Glomerular visceral epithelial cell (primary cell): Measurements from ENCODE around the gene DNAJB2.
A peak's percentile ranks its signal among the peaks of the same experiment; 100 is the strongest.

Experiments used
- DNase-seq: peaks from one replicate; pipeline ENCODE4 v3.0.0-alpha.2; 2016; ENCODE audit errors: extremely low spot score

The DNAJB2 gene

DNA sequence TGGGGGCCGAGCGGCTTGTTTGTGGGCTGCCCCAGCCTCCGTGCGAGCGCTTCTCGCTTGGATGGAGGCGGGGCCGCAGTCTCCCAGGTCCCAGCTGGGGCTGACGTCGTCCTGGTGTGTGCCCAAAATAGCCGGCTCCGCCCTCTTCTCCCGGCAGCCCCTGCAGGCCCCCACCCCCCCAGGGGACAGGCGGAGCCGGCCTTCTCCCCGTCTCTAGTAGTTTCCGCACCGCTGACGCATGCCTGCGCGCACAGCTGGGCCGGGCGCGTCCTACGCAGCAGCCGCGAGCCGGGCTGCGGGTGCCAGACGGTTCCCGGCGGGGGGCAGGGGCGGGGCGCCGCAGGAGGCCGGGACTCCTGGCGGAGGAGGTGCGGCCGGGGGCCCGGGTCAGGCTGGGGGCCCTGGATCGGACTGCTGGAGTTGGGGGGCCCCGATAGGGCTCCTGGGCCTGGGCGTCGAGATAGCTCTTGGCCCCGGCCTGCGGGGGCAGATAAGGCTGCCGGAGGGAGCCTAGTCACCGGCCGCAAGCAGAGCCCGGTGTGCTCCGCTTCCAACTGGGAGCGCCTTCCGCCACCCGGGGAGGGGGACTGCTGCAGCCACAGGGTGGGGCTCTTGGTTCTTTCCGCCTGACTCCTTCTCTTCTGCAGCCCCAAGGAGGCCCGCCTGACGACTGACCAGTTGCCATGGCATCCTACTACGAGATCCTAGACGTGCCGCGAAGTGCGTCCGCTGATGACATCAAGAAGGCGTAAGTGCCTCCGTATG, at the start of gene DNAJB2:
Gene DNAJB2 (plus strand): TSS at position 216 of the 765 bp plus-strand sequence. CDS start 468 bp downstream, at position 684.
- peak; percentile 100 for DNase-seq

DNA sequence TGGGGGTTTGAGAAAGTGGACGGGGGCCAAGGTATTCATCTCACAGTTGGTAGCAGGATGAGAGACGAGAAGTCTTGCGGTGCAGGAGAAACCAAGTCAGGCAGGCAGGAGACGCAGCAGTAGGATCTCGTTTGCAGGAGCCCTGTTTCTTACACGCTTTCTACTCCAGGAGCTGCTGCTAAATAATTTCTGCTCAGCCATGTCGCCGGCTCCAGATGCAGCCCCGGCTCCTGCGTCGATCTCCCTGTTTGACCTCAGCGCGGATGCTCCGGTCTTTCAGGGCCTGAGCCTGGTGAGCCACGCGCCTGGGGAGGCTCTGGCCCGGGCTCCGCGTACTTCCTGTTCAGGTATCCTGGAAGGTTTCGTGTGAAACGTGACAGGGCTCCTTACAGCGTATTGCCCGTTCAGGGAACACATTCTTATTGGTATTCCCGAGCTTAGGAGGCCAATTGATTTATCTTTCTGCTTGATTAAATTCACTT, 49.1 kb upstream of the DNAJB2 start:
- peak; percentile 67 for DNase-seq

DNA sequence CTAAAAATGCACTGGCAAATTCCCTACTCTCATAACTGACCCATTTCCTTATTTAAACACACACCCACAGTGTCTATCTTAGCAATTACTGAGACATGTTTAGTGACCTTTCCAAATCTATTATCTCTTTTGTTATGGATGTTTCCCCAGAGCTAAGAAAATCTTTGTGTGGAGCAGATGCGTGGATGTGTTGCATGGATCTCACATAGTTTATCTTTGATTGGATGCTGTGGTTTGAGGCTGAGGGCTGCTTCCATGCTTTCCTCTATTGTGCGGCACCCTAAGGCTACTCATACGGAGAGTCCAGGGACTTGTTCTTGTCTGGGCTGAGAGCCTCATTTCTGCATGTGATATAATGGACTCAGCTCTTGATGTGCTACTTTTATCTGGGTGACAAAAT, 44.8 kb upstream of the DNAJB2 start:
- DNase-seq = no peak

DNA sequence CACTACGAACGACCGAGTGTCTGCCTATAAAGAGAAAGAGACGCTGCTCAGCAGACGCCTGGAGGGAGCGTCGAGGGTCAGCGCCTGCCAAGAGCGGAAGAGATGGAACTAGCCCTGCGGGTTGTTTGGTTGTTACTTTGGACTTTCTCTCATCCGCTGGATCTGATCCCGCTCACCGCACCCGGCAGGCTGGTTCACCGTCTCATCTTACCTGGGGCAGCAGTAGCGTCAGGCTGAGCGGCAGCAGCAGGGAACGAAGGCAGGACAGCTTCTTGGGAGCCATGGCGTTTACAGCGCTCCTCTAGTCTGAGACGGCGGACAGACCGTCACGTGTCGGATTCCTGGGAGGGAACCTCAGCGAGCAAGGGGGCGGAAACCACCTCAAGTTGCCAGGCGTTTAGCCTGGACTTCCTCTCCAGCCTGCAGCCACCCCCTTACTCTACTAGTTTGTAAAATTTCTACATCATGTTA, 35.8 kb upstream of the DNAJB2 start:
- DNase-seq = no peak

DNA sequence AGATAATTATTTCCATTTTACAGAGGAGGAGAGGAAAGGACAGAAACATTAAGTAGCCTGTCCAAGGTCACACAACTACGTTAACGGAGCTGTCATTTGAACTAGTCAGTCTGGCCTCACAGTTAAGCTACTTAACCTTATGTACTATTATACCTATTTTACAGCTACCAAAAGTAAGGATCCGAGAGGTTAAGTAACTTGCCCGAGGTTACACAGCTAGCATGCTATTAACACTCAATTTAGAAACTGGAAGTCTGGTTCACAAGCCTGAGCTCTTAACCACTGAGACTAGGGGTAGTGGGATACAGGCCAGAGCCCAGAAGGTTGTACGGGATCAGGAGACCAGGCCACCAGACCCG, 34.4 kb upstream of the DNAJB2 start:
- DNase-seq = no peak

DNA sequence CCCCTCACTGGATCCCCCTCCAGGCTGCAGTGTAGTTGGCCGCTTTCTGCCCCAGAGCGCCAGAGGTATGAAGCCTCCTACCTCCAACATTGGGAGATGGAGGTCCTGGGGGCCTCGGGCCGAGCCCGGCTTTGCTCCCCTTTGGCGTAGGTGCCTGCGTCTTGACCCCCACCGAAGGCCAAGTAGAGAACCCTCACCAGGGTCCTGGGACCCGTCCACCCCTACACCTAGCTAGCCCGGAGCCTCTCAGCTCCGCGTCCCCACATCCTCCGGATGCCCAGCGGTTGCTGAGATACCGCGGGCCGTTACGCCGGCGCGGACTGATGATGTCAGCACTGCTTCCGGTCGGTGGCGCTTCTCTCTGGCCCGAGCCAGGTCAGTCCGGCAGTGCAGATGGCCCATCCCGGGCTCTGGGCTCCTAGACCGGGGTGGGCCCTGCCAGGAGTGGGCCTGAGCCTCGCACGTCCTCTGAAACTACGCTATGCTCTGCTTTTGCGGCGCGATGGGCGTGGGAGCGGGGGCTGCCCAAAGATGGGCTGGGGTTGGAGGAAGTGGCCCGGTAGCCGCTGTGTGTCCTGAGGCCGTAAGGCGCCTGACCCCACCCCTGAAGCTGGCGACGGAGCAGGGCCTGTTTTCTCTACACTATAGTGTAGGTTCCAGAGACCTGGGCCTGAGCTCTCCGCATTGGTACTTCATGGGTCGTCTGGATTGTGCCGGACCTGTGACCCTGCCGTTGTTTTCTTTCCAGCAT, 33.8 kb upstream of the DNAJB2 start, which contains the start of the genes GLB1L and STK16:
Gene GLB1L (minus strand): TSS at position 297 of the 751 bp plus-strand sequence. CDS start 1,871 bp downstream, outside the sequence.
Gene STK16 (plus strand): TSS at position 332 of the 751 bp plus-strand sequence. CDS start 521 bp downstream, outside the sequence.
- DNase-seq = peak; percentile 94

DNA sequence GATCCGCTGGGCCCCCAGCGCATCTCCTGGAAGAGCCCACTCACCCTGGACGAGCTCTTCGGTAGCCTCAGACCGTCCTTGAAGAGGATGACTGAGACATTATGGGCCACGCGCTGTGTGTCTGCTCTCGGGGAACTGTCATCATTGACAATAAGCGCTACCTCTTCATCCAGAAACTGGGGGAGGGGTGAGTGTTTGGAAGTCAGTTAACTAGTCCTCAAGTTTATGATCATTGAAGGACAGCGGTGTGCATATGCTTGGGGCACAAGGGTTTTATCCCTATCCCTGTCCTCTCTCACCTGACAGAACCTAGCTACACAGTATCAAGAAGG, 33.3 kb upstream of the DNAJB2 start:
- DNase-seq = no peak

DNA sequence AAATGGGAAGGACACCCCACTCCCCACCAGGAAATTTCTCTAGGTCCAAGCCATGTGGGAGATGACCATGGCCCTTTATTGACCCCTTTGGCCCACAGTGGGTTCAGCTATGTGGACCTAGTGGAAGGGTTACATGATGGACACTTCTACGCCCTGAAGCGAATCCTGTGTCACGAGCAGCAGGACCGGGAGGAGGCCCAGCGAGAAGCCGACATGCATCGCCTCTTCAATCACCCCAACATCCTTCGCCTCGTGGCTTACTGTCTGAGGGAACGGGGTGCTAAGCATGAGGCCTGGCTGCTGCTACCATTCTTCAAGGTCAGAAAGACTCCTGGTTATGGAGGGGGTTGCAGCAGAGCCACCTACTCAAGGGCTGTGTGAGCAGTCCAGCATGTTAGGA, 32.6 kb upstream of the DNAJB2 start:
- no peak for DNase-seq

DNA sequence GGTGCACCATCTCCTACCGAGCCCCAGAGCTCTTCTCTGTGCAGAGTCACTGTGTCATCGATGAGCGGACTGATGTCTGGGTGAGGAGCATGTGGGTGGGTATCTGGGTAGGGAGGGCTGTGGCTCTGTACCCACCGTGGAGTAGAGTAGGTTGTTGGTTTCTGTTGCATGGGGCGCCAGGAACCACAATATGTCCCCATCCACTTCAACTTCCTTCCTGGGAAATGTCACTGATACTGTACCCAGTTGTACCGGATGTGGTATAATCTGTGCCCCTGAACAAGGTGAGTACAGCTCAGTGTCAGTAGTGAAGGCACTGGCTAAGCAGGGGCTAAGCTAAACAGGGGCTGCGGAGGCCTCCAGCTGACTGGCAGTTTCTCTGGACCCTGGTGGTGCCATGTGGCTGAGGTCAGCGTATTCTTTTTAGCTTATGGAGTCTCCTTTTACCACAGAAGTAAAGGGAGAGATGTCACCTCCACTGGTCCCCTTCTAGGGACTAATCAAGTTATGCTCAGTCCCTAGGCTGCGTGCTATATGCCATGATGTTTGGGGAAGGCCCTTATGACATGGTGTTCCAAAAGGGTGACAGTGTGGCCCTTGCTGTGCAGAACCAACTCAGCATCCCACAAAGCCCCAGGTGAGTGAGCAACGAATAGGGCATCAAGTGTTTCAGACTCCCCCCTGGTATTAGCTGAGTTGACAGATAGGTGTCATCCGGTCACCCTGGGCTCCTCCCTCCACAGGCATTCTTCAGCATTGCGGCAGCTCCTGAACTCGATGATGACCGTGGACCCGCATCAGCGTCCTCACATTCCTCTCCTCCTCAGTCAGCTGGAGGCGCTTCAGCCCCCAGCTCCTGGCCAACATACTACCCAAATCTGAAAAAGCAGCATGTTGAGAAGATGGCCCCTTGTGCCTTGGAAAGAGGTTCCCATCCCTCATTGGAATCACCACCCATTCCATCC, 31.2 kb upstream of the DNAJB2 start:
- no peak for DNase-seq

DNA sequence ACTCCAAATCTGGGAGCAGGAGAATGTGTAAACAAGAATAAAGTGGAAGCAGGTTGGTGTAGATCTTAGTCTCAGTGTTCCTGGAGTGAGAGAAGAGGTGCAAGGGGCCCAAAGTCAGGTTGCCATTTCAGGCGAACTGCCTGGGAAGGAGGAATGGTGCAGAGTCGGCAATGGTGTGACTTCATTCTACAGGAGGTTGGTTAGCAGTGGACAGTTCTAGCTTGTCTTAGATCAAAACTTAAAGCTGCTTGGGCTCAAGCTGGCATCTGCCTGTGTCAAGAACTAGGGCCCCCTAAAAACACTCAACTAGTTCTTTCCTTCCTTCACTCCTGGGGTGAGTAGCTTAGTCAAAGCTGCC, 30.3 kb upstream of the DNAJB2 start:
- DNase-seq = no peak

DNA sequence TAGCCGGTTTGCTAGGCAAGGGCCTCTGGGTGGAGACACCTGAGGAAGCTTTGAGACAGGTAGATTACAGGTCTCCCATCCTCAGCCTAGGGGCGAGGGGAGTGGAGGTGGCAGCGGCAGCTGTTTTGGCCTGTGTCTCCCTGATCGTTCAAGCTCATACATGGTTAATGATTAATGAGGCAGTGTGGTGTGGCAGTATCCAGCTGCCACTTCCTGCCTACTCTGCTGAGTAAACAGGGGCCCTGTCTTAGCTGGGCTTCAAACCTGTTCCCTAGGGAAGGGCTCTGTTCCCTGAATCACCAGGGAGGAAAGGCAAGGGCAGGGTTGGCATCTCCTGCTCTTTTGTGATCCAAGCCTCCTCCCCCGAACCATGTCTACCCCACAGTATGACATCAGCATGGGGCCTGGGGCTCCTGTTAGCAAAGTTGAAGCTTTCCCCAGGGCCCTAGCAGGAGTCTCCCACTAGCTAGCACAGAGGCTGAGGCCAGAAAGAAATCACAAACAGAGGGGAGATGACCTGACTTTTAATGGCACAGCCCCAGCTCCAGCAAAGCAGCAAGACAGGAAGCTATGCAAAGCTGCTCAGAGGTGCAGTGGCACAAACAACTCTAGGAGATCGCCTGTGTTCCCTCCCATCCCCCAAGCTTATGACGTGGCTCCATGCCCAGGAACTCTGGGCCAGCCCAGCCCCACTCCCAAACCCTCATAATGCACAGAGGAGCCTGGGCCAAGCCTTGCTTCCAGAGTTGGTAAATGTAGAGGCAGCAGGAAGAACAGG, 29.8 kb upstream of the DNAJB2 start:
- peak; percentile 96 for DNase-seq

DNA sequence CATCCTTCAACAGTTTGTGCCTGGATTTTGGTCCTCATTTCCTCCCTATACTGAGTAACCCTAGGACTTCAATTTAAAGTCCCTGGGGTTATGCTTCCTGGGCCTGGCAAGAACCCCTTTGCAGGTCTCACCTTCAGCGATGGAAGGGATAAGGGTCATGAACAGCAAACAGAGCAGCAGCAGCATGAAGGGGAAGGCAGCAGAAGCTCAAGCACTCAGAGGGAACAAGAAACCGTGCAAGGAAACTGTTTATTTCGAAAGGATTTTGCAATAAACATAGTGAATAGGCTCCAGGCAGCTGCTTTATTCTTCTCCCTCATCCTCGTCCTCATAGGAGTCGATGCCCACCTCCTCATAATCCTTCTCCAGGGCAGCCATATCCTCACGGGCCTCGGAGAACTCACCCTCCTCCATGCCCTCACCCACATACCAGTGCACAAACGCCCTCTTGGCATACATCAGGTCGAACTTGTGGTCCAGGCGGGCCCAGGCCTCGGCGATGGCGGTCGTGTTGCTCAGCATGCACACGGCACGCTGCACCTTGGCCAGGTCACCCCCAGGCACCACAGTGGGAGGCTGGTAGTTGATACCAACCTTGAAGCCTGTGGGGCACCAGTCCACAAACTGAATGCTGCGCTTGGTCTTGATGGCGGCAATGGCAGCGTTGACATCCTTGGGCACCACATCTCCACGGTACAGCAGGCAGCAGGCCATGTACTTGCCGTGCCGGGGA, 29.0 kb upstream of the DNAJB2 start:
- DNase-seq = no peak

DNA sequence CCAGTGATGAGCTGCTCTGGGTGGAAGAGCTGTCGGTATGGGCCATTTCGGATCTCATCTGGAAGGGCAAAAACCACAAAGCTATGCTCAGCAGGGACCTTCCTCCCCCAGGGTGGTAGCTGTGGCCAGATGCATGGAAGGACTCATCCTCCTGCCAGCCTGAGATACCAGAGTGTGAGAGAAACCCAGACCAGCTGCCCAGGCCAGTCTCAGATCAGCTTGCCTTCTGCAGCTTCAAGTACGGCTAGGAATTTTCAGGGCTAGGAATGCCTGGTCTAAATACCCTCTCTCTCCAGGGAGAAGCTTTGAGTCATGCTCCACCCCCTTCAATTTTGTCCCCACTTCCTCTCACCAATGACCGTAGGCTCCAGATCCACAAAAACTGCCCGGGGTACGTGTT, 27.5 kb upstream of the DNAJB2 start:
- peak; percentile 91 for DNase-seq

DNA sequence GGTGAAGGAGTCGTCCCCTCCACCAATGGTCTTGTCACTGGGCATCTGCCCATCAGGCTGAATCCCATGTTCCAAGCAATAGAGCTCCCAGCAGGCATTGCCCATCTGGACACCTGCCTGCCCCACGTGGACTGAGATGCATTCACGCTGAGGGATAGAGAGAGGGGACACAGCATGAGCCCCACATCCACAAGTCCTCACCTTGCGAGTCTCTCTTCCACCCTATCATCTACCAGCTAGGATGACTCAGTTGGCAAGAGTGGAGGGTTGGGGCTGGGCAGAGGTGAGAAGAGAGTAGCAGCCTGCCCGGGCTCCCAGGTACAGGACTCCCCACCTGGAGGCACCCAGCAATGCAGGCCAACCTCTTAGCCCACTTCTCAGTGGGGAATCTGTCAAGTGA, 27.1 kb upstream of the DNAJB2 start:
- DNase-seq = no peak

DNA sequence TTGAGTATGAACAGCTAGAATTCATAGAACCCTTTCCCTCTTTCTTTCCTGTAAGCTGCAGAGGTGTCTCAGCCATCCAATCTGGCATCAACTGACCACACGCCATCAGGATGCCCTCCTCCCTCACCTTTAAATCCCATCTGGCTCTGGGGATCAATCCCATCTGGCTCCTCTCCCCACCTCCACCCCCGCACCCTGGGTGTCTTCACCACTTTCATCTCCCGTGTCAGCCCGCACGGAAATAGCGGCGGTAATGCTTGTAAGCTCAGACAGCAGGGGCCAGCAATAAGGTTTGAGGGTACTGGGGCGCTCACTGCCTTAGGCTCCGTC, 26.6 kb upstream of the DNAJB2 start:
- DNase-seq = peak; percentile 36

DNA sequence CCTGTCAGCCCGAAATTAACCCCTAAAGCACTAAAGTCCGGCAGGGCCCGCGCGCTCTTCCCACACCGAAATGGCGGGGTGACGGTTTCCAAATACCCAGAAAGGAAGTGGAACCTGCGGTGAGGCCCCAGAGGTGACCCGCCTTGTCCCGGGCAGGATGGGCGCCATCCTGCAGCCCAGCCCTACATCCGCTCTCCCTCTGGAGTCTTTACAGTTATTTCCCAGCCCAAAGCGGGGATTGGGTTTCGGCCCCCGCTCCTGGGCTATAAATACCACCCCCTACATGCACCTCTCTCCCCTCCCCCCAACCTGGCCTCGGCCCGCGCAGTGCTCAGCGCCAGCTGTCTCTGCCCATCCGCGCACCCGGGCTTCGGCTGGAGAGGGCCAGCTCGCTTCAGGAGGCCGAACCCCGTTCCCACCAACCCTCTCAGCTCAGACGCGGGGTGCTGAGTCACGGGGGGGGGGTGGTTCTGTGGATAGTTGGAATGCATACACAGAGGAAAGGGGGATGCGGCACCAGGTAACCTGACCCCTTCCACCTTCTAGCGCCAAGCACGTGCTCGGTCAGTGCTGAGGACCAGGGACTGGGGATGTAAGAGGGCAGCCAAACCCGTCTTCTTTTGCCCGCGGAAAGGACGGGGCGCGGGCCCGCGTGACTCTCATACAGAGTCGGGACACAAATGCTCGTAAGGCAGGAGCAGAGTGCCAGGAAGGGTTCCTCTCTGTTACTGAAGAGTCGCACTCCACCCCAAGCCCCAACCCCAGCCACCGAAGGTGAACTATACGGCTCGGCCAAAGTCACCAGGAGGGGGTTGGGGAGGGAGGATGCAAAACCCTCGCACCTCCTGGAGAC, 26.0 kb upstream of the DNAJB2 start, which contains the start of gene TUBA4B:
Gene TUBA4B (plus strand): TSS at position 344 of the 853 bp plus-strand sequence. CDS start 165 bp downstream, at position 509.
- peak; percentile 74 for DNase-seq

DNA sequence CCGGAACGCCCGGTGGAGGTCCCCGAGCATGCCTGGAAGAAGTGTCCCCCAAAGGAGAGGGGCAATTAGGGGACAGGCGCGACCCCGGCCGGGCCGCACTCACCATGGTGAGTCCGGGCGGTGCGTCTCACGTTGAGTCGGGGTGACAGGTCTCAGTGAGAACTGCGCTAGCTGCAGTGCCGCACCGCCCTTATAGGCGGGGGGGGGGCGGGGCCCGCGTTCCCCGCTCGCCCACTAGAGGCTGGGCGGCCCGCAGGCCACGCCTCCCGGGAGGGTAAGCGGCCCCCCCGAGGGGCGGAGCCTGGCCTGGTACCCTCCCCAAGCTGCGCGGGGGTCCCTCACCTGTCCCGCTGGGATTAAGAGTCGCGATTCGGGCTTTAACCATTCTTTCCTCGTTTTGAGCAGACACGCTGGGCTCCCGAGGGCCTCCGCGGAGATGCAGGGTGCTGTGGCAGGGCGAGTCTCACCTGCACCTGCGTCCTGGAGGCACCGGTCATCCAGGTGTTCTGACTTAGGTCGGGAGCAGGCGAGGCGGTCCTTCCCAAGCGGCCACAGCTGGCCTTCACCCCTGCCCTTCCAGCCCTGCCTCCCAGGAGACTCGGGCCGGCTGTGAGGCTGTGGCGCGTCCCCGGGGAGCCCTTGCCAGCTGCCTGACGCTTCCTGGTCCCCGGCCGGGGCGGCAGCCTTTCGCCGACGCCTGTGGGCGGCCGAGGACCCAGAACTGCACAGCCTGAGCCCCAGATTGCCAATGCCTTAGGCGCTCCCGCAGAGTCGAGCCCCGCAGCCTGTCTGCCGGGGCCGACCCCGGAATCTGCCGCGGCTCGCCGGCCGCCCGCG, 25.2 kb upstream of the DNAJB2 start, which contains the start of gene TUBA4A:
Gene TUBA4A (minus strand): TSS at position 166 of the 837 bp plus-strand sequence. CDS start 60 bp downstream, at position 106.
- peak; percentile 85 for DNase-seq

DNA sequence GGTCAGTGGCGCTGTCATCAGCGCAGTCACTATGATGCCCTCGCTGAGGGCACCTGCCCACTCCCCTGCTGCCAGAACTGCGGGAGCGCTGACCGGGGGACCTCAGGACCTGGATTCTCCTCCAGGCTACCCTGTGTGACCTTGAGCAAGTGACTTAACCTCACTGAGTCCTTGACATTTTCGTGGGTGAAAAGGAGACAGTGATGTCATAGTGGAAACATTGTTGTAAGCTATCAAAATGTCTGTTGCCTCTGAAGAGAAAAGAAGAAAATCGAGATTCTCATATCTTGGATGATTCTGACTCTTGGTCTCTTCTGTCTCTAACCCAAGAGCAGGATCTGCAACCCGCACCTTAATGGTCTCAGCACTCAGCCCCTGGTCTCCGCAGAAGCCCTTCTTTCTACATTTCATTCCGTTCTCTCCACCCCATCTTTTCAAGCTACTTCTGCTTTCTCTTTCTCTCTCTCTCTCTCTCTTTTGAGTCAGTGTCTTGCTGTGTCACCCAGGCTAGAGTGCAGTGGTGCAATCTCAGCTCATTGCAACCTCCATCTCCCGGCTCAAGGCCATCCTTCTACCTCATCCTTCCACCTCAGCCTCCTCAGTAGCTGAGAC, 24.5 kb upstream of the DNAJB2 start:
- no peak for DNase-seq
